ENCODE measurements around the gene PLXNA4. TPM values are rescaled to one million over a fixed set of nuclear protein-coding genes. Genes with fewer than 3 reads are reported as not detected.
A peak's percentile ranks its signal among the peaks of the same experiment; 100 is the strongest.

PLXNA4 gene
- polyA plus RNA-seq, 3 donors: 12.1 to 14.9 (median 14.6) TPM

DNA sequence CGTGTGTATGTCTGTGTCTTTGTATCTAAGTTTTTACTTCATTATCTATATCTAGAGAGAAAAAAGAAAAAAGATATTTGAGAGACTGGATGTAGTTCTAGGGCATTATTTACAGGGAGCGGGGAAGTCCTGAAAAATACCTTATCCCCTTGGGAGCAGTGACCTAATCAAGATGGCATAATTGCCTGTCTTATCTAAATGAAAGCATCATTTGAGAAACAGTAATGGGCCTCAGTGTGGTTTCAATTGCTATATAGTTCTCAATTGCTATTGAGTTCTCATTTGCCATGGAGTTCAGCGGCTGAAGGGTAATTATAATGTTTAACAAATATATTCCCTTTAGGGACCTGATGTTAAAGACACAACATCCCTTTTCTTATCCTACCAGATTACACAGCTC, 216.5 kb downstream of the PLXNA4 start:
- no peak for DNase-seq (ENCODE audit: extremely low read depth in 1 of 11, low read depth in 9 of 11, low spot score in 4 of 11)

DNA sequence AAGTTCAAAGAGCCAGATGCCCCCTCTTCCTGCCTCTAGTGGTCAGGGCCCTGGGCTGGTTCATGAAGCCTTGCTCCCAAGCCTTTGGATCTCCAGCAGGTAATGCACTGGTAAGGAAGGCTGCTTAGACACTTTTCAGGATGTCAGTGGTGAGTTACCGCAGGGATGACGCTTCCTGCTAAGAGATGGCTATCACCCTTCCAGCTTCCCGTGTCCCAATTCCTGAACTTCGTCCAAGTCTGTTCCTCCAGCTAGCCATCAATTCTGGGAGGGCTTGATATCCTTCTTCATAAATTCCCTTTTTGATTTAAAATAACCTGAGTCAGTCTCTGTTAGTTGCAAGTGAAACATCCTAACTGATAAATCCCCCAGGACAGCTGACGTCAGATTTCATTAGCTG, 221.2 kb downstream of the PLXNA4 start:
- no peak for DNase-seq (ENCODE audit: extremely low read depth in 1 of 11, low read depth in 9 of 11, low spot score in 4 of 11)

GRCh38 chr7:132354527-132354926, 221.7 kb downstream of the PLXNA4 start:
- DNase-seq (ENCODE audit: extremely low read depth in 1 of 11, low read depth in 9 of 11, low spot score in 4 of 11): no peak

- peak in 1 of 11 donors; percentile 11 for DNase-seq (ENCODE audit: extremely low read depth in 1 of 11, low read depth in 9 of 11, low spot score in 4 of 11)
These were observed 222.3 kb downstream of the PLXNA4 start for GRCh38 chr7:132353936-132354335.

- DNase-seq (ENCODE audit: extremely low read depth in 1 of 11, low read depth in 9 of 11, low spot score in 4 of 11): no peak
These were observed 223.5 kb downstream of the PLXNA4 start for GRCh38 chr7:132352800-132353199.

DNA sequence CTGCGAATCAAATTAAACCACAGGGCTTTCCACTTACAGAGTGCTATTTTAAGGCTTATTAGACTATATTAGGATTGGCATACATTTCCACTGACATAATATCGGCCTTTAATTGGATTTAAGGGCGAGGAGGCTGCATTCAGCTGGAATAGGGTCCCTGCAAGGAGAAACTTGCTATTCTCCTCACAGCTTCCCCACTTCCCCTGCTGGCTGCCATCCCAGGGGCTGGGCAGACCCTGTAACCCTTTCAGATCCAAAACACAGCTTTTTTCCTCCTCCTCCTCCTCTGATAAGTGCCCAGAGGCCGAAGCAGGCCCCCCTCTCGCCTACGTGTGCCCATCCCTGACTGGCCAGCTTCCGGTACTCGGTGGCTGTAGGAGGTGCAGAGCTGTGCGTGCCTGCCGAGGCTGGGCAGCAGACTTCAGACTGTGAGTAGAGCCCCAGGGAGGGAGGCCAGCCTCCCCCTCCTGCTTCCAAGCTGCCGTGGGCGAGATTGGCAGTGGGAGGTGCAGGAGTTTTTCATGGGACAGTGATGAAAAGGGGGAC, 224.2 kb downstream of the PLXNA4 start:
- DNase-seq (ENCODE audit: extremely low read depth in 1 of 11, low read depth in 9 of 11, low spot score in 4 of 11): no peak

DNA sequence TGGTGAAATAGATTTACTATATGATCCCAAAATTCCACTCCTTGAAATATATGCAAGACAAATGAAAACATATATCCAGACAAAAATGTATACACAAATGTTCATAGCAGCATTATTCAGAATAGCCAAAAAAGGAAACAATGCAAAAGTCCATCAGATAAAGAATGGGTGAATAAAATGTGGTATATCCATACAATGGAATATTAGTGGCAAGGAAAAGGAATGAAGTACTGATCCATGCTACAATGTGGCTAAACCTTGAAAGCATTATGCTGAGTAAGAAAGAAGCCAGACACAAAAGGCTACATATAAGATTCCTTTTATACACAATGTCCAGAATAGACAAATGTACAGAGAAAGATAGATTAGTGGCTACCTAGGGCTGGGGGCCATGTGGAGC, 225.5 kb downstream of the PLXNA4 start:
- DNase-seq (ENCODE audit: extremely low read depth in 1 of 11, low read depth in 9 of 11, low spot score in 4 of 11): no peak

DNA sequence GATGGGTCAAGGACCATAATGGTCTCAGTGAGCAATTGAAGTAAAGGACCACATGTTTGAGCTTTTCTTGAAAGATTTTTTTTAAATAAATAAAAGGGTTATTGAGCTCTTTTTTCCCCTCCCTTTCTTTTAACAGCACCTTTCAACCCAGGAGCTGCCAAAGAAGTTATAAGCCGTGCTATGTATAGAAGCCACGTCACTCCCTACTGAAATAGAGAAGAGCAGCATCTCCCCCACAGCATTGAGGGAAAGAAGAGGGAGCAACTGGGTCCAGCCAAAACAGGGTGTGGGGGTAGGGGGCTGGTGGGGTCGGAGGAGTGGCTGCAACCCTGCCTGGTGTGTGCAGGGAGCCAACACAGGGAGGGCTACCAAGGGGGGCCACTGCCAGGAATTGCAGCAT, 227.2 kb downstream of the PLXNA4 start:
- no peak for DNase-seq (ENCODE audit: extremely low read depth in 1 of 11, low read depth in 9 of 11, low spot score in 4 of 11)

DNA sequence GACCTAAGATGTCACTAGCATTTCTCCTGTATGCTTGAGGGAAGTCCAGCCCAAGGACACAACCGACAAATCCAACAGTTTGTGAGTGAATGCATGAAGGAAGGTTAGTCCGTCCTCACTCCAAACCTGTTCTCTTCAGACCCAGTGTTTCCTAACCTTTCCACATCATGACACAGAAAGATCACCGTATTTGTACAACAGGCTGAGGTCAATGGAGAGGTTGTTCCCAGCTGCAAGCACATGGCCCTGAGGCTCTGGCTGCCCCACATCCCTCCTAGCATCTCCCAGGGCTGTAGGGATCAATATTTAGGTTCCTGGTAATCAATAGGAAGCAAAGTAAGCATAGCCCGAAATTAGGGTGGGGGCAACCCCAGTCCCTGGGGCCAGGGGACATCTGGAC, 227.9 kb downstream of the PLXNA4 start:
- DNase-seq (ENCODE audit: extremely low read depth in 1 of 11, low read depth in 9 of 11, low spot score in 4 of 11): no peak

GRCh38 chr7:132347858-132348257, 228.4 kb downstream of the PLXNA4 start:
- no peak for DNase-seq (ENCODE audit: extremely low read depth in 1 of 11, low read depth in 9 of 11, low spot score in 4 of 11)

DNA sequence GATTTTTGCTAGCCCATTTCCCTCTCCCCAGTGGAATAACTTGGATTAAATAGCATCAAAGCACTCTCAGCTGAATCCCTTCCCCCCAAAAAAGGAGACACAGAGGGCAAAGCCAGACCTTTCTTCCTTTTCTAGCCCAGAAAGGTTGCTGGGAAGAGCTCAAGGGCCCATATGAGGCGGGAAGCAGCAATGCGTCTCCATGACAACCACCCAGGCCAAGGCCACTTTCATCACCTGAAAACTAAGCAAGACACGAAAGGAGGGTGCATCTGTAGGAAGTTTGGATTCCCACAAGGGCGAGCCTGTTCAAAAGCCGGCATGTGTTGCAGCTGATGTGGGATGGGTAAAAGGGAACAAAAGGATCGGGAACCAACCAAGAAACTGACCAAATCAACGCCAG, 229.1 kb downstream of the PLXNA4 start:
- DNase-seq (ENCODE audit: extremely low read depth in 1 of 11, low read depth in 9 of 11, low spot score in 4 of 11): no peak

GRCh38 chr7:132345543-132346129, 230.6 kb downstream of the PLXNA4 start:
- DNase-seq (ENCODE audit: extremely low read depth in 1 of 11, low read depth in 9 of 11, low spot score in 4 of 11): no peak

- no peak for DNase-seq (ENCODE audit: extremely low read depth in 1 of 11, low read depth in 9 of 11, low spot score in 4 of 11)
These were observed 231.2 kb downstream of the PLXNA4 start for GRCh38 chr7:132345030-132345429.

GRCh38 chr7:132343199-132343598, 233.1 kb downstream of the PLXNA4 start:
- no peak for DNase-seq (ENCODE audit: extremely low read depth in 1 of 11, low read depth in 9 of 11, low spot score in 4 of 11)

- no peak for DNase-seq (ENCODE audit: extremely low read depth in 1 of 11, low read depth in 9 of 11, low spot score in 4 of 11)
These were observed 238.7 kb downstream of the PLXNA4 start for GRCh38 chr7:132337450-132338080.

DNA sequence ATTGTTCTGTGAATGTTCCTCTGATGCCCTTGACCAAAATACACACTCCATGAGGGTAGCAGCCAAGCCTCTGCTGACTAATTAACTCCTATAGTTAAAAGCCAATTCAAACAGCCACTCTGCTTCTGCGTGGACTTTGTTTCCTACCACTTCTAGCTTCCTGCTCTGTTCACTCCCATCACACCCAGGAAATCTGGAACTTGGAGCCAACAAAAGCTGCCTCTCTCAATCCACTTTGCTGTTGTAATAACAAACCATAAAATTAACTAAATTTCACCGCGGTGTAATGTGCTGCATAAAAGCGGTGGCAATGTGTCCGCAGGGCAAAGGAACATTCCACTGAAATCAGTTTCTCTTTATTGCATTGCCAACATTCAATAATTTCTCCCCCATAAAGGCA, 239.5 kb downstream of the PLXNA4 start:
- DNase-seq (ENCODE audit: extremely low read depth in 1 of 11, low read depth in 9 of 11, low spot score in 4 of 11): no peak

DNA sequence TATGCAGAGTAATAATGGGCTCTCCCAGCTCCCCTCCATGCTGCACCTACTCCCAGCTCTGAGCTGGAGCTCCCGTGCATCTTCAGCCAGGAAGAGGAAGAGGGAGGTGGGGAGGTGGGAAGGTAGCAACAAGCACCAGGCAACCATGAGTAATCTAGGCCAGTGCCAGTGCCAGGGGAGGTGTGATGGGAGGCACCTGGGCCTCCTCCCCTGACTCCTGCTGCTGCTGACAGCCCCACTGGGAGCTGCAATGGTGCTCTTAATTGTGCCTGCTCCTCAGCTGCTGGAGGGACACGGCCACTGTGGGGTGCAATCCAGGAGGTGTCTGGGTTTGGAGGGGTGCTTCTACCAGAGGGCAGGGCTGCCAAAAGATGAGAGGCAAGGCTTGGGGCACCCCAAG, 243.0 kb downstream of the PLXNA4 start:
- no peak for DNase-seq (ENCODE audit: extremely low read depth in 1 of 11, low read depth in 9 of 11, low spot score in 4 of 11)

GRCh38 chr7:132328760-132329159, 247.5 kb downstream of the PLXNA4 start:
- DNase-seq (ENCODE audit: extremely low read depth in 1 of 11, low read depth in 9 of 11, low spot score in 4 of 11): no peak

DNA sequence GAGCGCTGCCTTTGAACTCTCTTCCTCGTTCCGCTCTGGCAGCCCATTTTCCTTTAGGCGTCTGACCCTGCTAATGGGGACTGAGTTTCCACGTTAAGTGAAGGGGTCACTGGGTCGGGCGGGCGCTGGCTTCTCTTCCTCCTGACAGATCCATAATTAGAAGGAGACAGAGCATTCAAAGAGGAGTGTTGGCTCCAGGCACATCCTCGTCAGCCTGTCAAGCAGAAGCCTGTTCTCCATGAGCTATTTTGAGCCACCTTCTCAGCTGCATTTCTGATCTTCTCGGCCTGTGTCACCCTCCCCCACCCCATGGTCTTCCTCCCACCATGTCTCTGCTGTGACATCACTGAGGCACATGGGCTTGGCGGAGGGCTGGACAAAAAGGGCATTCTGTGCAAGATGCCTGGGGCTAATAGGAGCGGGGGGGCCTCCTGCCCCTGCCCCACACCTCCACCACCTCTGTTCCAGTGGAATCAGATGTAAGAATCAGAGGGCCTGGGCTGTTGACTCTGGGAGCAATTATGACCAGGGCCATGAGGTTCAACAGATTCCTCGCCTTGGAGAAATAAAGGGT, 248.1 kb downstream of the PLXNA4 start:
- DNase-seq (ENCODE audit: extremely low read depth in 1 of 11, low read depth in 9 of 11, low spot score in 4 of 11): no peak

DNA sequence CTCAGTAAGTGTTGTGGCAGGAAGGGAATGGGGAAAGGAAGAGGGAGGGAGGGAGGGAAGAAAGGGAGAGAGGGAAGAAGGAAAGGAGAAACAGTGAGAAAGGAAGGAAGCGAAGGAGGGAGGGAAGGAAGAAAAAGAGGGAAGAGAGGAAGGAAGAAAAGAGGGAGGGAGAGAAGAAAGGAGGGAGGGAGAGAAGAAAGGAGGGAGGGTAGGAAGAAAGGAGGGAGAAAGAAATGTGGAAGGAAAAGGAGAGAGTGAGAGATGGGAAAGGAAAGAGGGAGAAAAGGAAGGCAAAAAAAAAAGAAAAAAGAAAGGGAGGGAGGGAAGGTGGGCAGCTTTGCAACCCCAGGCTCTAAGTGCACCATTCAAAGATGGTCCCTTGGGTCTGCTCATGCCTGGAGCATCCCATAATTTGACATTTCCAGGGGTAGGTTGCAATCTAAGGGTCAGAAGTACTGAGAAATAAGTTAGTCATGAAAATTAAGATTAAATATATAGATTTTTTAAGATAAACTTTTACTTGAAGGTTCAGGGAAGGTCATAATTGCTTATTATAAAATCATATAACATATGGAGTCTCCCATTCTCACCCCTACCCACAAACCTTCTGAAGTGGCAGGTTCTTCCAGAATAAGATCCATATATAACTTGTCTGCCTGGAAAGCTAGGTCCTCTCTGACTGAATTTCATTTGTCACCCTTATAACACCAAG, 249.2 kb downstream of the PLXNA4 start:
- no peak for DNase-seq (ENCODE audit: extremely low read depth in 1 of 11, low read depth in 9 of 11, low spot score in 4 of 11)

Measured in renal cortex interstitium (tissue), 11 donors.